ENCODE results near the gene RSRC1.

RSRC1 gene

GRCh38 chr3:158489181-158489580 is 379.3 kb downstream of the RSRC1 start:
- no peaks in the 10 kb centered on the region for H3K27me3 ChIP-seq (ENCODE audit: insufficient read depth, low read length, poor library complexity)
- TF ChIP-seq EZH2 (IDR thresholded peaks at IDR 0.05; ENCODE audit: borderline replicate concordance, low read depth, low read length, severe bottlenecking) (no peak), CTCF (IDR thresholded peaks at IDR 0.05; ENCODE audit: borderline replicate concordance, extremely low read depth, low read length, poor library complexity, severe bottlenecking) (no peak)
- no peak overlapping the region for H3K4me3 ChIP-seq (ENCODE audit: low read depth in 1 of 2, low read length in 2 of 2)
- no peaks in the 10 kb centered on the region for H4K20me1 ChIP-seq (ENCODE audit: insufficient read depth, low read length)
- H3K36me3 ChIP-seq (ENCODE audit: insufficient read depth, low read length): no peaks in the 10 kb centered on the region
- no peak overlapping the region for H3K4me2 ChIP-seq (ENCODE audit: insufficient read depth, low read length)
- no peaks in the 10 kb centered on the region for H3K9me3 ChIP-seq (ENCODE audit: insufficient read depth, low read length, severe bottlenecking)
- H2AFZ ChIP-seq (ENCODE audit: low read depth, low read length): no peak overlapping the region
- no peaks in the 10 kb centered on the region for H3K4me1 ChIP-seq (ENCODE audit: insufficient read depth, low read length)
- H3K9ac ChIP-seq (ENCODE audit: low read depth, low read length): no peak overlapping the region
- no peak overlapping the region for H3K27ac ChIP-seq (ENCODE audit: low read length)
- ATAC-seq (ENCODE audit: insufficient read depth, low read depth) (no peak), DNase-seq (no peak)
- H3K79me2 ChIP-seq (ENCODE audit: insufficient read depth, low read length): no peaks in the 10 kb centered on the region

- no peak for DNase-seq
- Histone ChIP-seq H3K4me2 (ENCODE audit: insufficient read depth, low read length) (no peak overlapping the region), H3K9ac (ENCODE audit: low read depth, low read length) (no peak overlapping the region), H3K27me3 (ENCODE audit: insufficient read depth, low read length, poor library complexity) (no peaks in the 10 kb centered on the region), H4K20me1 (ENCODE audit: insufficient read depth, low read length) (no peaks in the 10 kb centered on the region), H3K4me3 (ENCODE audit: low read depth in 1 of 2, low read length in 2 of 2) (no peak overlapping the region), H3K9me3 (ENCODE audit: insufficient read depth, low read length, severe bottlenecking) (no peaks in the 10 kb centered on the region), H3K27ac (ENCODE audit: low read length) (no peak overlapping the region), H3K79me2 (ENCODE audit: insufficient read depth, low read length) (no peaks in the 10 kb centered on the region), H3K36me3 (ENCODE audit: insufficient read depth, low read length) (no peaks in the 10 kb centered on the region), H2AFZ (ENCODE audit: low read depth, low read length) (no peak overlapping the region), H3K4me1 (ENCODE audit: insufficient read depth, low read length) (no peaks in the 10 kb centered on the region)
- TF ChIP-seq CTCF (IDR thresholded peaks at IDR 0.05; ENCODE audit: borderline replicate concordance, extremely low read depth, low read length, poor library complexity, severe bottlenecking) (no peak), EZH2 (IDR thresholded peaks at IDR 0.05; ENCODE audit: borderline replicate concordance, low read depth, low read length, severe bottlenecking) (no peak)
- ATAC-seq (ENCODE audit: insufficient read depth, low read depth): no peak
Observed at GRCh38 chr3:158491968-158492367, 382.1 kb downstream of the RSRC1 start.

GRCh38 chr3:158492685-158493084 is 382.8 kb downstream of the RSRC1 start:
- Histone ChIP-seq H3K9me3 (ENCODE audit: insufficient read depth, low read length, severe bottlenecking) (no peaks in the 10 kb centered on the region), H3K4me2 (ENCODE audit: insufficient read depth, low read length) (no peak overlapping the region), H3K4me1 (ENCODE audit: insufficient read depth, low read length) (no peaks in the 10 kb centered on the region), H4K20me1 (ENCODE audit: insufficient read depth, low read length) (no peaks in the 10 kb centered on the region), H3K79me2 (ENCODE audit: insufficient read depth, low read length) (no peaks in the 10 kb centered on the region), H3K27me3 (ENCODE audit: insufficient read depth, low read length, poor library complexity) (no peaks in the 10 kb centered on the region), H3K36me3 (ENCODE audit: insufficient read depth, low read length) (no peaks in the 10 kb centered on the region), H3K27ac (ENCODE audit: low read length) (no peak overlapping the region), H2AFZ (ENCODE audit: low read depth, low read length) (no peak overlapping the region), H3K9ac (ENCODE audit: low read depth, low read length) (no peak overlapping the region), H3K4me3 (ENCODE audit: low read depth in 1 of 2, low read length in 2 of 2) (no peak overlapping the region)
- DNase-seq (no peak), ATAC-seq (ENCODE audit: insufficient read depth, low read depth) (no peak)
- TF ChIP-seq EZH2 (IDR thresholded peaks at IDR 0.05; ENCODE audit: borderline replicate concordance, low read depth, low read length, severe bottlenecking): no peak
- no peak for TF ChIP-seq CTCF (IDR thresholded peaks at IDR 0.05; ENCODE audit: borderline replicate concordance, extremely low read depth, low read length, poor library complexity, severe bottlenecking)

GRCh38 chr3:158493931-158494330 is 384.0 kb downstream of the RSRC1 start:
- Histone ChIP-seq H3K4me1 (ENCODE audit: insufficient read depth, low read length) (no peaks in the 10 kb centered on the region), H3K36me3 (ENCODE audit: insufficient read depth, low read length) (no peaks in the 10 kb centered on the region), H3K9me3 (ENCODE audit: insufficient read depth, low read length, severe bottlenecking) (no peaks in the 10 kb centered on the region), H3K9ac (ENCODE audit: low read depth, low read length) (no peak overlapping the region), H2AFZ (ENCODE audit: low read depth, low read length) (no peak overlapping the region), H3K27ac (ENCODE audit: low read length) (no peak overlapping the region), H3K27me3 (ENCODE audit: insufficient read depth, low read length, poor library complexity) (no peaks in the 10 kb centered on the region), H3K79me2 (ENCODE audit: insufficient read depth, low read length) (no peaks in the 10 kb centered on the region), H4K20me1 (ENCODE audit: insufficient read depth, low read length) (no peaks in the 10 kb centered on the region), H3K4me2 (ENCODE audit: insufficient read depth, low read length) (no peak overlapping the region), H3K4me3 (ENCODE audit: low read depth in 1 of 2, low read length in 2 of 2) (no peak overlapping the region)
- TF ChIP-seq CTCF (IDR thresholded peaks at IDR 0.05; ENCODE audit: borderline replicate concordance, extremely low read depth, low read length, poor library complexity, severe bottlenecking): no peak
- TF ChIP-seq EZH2 (IDR thresholded peaks at IDR 0.05; ENCODE audit: borderline replicate concordance, low read depth, low read length, severe bottlenecking): no peak
- DNase-seq: no peak
- ATAC-seq (ENCODE audit: insufficient read depth, low read depth): no peak
